Right atrium auricular region (tissue), 2 donors: ENCODE measurements around the gene ITGB8. TPM values are rescaled to one million over a fixed set of nuclear protein-coding genes. Genes with fewer than 3 reads are reported as not detected.

Experiments used
- DNase-seq: peaks from one replicate; pipeline ENCODE4 v3.0.0-alpha.2; 2019; ENCODE audit warnings: low spot score
- H3K27ac ChIP-seq, 2 donors: fragments of 200-600 bp; sonication (generic); 1 replicate in 1 of 2; 2 replicates in 1 of 2; pipeline ENCODE4 v1.5.1; 2016 to 2019
- H3K27me3 ChIP-seq, 2 donors: fragments of 200-600 bp; sonication (generic); one replicate each; pipeline versions ENCODE4 v1.5.1 to v1.6.0; 2017 to 2019
- H3K36me3 ChIP-seq: fragments of 200-600 bp; sonication (generic); one replicate; pipeline ENCODE4 v1.5.1; 2016
- H3K4me1 ChIP-seq, 2 donors: fragments of 200-600 bp; sonication (generic); one replicate each; pipeline versions ENCODE4 v1.5.1 to v1.6.0; 2017 to 2019
- H3K4me3 ChIP-seq, 2 donors: fragments of 200-600 bp; sonication (generic); 1 replicate in 1 of 2; 2 replicates in 1 of 2; pipeline ENCODE4 v1.5.1; 2017 to 2019; ENCODE audit warnings: mild to moderate bottlenecking in 1 of 2, moderate library complexity in 1 of 2
- H3K9me3 ChIP-seq, 2 donors: fragments of 200-600 bp; sonication (generic); one replicate each; pipeline ENCODE4 v1.5.1; 2019
- CTCF ChIP-seq, 2 donors: fragments of 200-600 bp; sonication (generic); IDR thresholded peaks; one replicate each; pipeline ENCODE4 v1.5.1; 2019; ENCODE audit warnings: antibody characterized with exemption in 2 of 2
- total RNA-seq, 2 donors: library from RNA; depleted of rRNA; stranded (reverse); fragments of >200 nt; gene quantifications; one replicate each; pipeline ENCODE4 v1.1.0, GENCODE V29; 2016

The ITGB8 gene
- total RNA-seq, 2 donors from 2014 or later: 4.9 to 8.6 TPM

GRCh38 chr7:20310963-20311742, 19.5 kb upstream of the ITGB8 start:
- DNase-seq: no peak
- Histone ChIP-seq H3K36me3 (no peaks in the 10 kb centered on the region), H3K27ac (no peak overlapping the region), H3K4me1 (no peaks in the 10 kb centered on the region), H3K9me3 (no peaks in the 10 kb centered on the region), H3K4me3 (no peak overlapping the region), H3K27me3 (no peaks in the 10 kb centered on the region)
- peak in 1 of 2 donors; percentile 53 for TF ChIP-seq CTCF (IDR thresholded peaks at IDR 0.05)

GRCh38 chr7:20311743-20312042, 19.0 kb upstream of the ITGB8 start:
- TF ChIP-seq CTCF (IDR thresholded peaks at IDR 0.05): no peak
- H3K4me3 ChIP-seq: no peak overlapping the region
- no peaks in the 10 kb centered on the region for H3K9me3 ChIP-seq
- DNase-seq: no peak
- no peak overlapping the region for H3K27ac ChIP-seq
- no peaks in the 10 kb centered on the region for H3K27me3 ChIP-seq
- no peaks in the 10 kb centered on the region for H3K4me1 ChIP-seq
- no peaks in the 10 kb centered on the region for H3K36me3 ChIP-seq

- H3K36me3 ChIP-seq: no peaks in the 10 kb centered on the region
- no peaks in the 10 kb centered on the region for H3K4me1 ChIP-seq
- H3K9me3 ChIP-seq: no peaks in the 10 kb centered on the region
- no peak overlapping the region for H3K4me3 ChIP-seq
- no peaks in the 10 kb centered on the region for H3K27me3 ChIP-seq
- TF ChIP-seq CTCF (IDR thresholded peaks at IDR 0.05): no peak
- H3K27ac ChIP-seq: no peak overlapping the region
- DNase-seq: no peak
Observed at GRCh38 chr7:20312562-20312961, 18.1 kb upstream of the ITGB8 start.

- Histone ChIP-seq H3K9me3 (no peaks in the 10 kb centered on the region), H3K4me3 (no peak overlapping the region), H3K36me3 (no peaks in the 10 kb centered on the region), H3K27ac (no peak overlapping the region), H3K4me1 (no peaks in the 10 kb centered on the region), H3K27me3 (no peaks in the 10 kb centered on the region)
- DNase-seq: no peak
- TF ChIP-seq CTCF (IDR thresholded peaks at IDR 0.05): no peak
Observed at GRCh38 chr7:20313626-20314025, 17.1 kb upstream of the ITGB8 start.

GRCh38 chr7:20314198-20314597, 16.5 kb upstream of the ITGB8 start:
- no peak for TF ChIP-seq CTCF (IDR thresholded peaks at IDR 0.05)
- H3K4me3 ChIP-seq: no peak overlapping the region
- H3K36me3 ChIP-seq: no peaks in the 10 kb centered on the region
- H3K4me1 ChIP-seq: no peaks in the 10 kb centered on the region
- no peak overlapping the region for H3K27ac ChIP-seq
- no peaks in the 10 kb centered on the region for H3K27me3 ChIP-seq
- no peak for DNase-seq
- H3K9me3 ChIP-seq: no peaks in the 10 kb centered on the region

GRCh38 chr7:20316706-20317105, 14.0 kb upstream of the ITGB8 start:
- H3K27ac ChIP-seq: no peak overlapping the region
- no peaks in the 10 kb centered on the region for H3K27me3 ChIP-seq
- H3K4me3 ChIP-seq: no peak overlapping the region
- no peak for TF ChIP-seq CTCF (IDR thresholded peaks at IDR 0.05)
- no peaks in the 10 kb centered on the region for H3K4me1 ChIP-seq
- no peak for DNase-seq
- no peaks in the 10 kb centered on the region for H3K36me3 ChIP-seq
- H3K9me3 ChIP-seq: no peaks in the 10 kb centered on the region
